IMR-90 (cell line): Measurements from ENCODE around the gene IL1RAPL1. TPM values are rescaled to one million over a fixed set of nuclear protein-coding genes. Genes with fewer than 3 reads are reported as not detected.

ENCODE experiments used
- ATAC-seq: fragments of 200-7000 bp; cut with Tn5 transposase; 2 replicates; pipeline ENCODE4 v1.9.1; 2020; ENCODE audit warnings: low read depth, mild to moderate bottlenecking, moderate library complexity
- BruUV-seq: library from RNA; stranded (reverse); fragments of 400-500 nt; replicated peaks from 2 replicates; lab custom pipeline; 2021; lab: Mats Ljungman, UMichigan
- CTCF ChIA-PET: fragments of 300-600 bp; formaldehyde crosslinking; extraction: SDS; loops from one replicate; lab custom pipeline; 2021; ENCODE audit warnings: antibody characterized with exemption; lab: Yijun Ruan, JAX
- POLR2A ChIA-PET: fragments of 300-600 bp; sonication (Branson Sonifier 250); formaldehyde crosslinking; loops from one replicate; lab custom pipeline; 2022; ENCODE audit warnings: antibody characterized with exemption; ENCODE audit not compliant: unreplicated experiment; lab: Charles Lee
- DNase-seq: peaks from one replicate; pipeline ENCODE4 v3.0.0; 2013
- H2AFZ ChIP-seq: replicated peaks from 2 replicates; pipeline ENCODE3; 2013; ENCODE audit warnings: low read length, mild to moderate bottlenecking; ENCODE audit not compliant: poor library complexity
- H2AK5ac ChIP-seq: 2 replicates; pipeline ENCODE4 v1.6.1; 2013; ENCODE audit warnings: low read depth, low read length, inconsistent platforms
- H2AK9ac ChIP-seq: replicated peaks from 2 replicates; pipeline ENCODE3; 2013; ENCODE audit warnings: mild to moderate bottlenecking, low read depth, low read length, moderate library complexity; ENCODE audit not compliant: poor library complexity
- H2BK120ac ChIP-seq: 2 replicates; pipeline ENCODE4 v1.6.1; 2013; ENCODE audit warnings: low read depth, low read length, inconsistent platforms
- H2BK15ac ChIP-seq: 3 replicates; pipeline ENCODE4 v1.6.1; 2013; ENCODE audit warnings: low read depth, low read length, inconsistent platforms
- H2BK20ac ChIP-seq: 2 replicates; pipeline ENCODE4 v1.6.1; 2013; ENCODE audit warnings: low read depth, mild to moderate bottlenecking, inconsistent platforms, low read length, moderate library complexity
- H2BK5ac ChIP-seq: 2 replicates; pipeline ENCODE4 v1.6.1; 2013; ENCODE audit warnings: mild to moderate bottlenecking, low read depth, low read length, inconsistent platforms; ENCODE audit not compliant: poor library complexity, severe bottlenecking
- H3K14ac ChIP-seq: replicated peaks from 2 replicates; pipeline ENCODE4 v1.6.1; 2013; ENCODE audit warnings: low read depth, low read length, inconsistent platforms
- H3K18ac ChIP-seq: 2 replicates; pipeline ENCODE4 v1.6.1; 2013; ENCODE audit warnings: low read depth, low read length, control low read depth
- H3K23ac ChIP-seq: 2 replicates; pipeline ENCODE4 v1.6.1; 2013; ENCODE audit warnings: low read depth, low read length, inconsistent platforms
- H3K27ac ChIP-seq: 2 replicates; pipeline ENCODE4 v1.5.1; 2013; ENCODE audit warnings: mild to moderate bottlenecking, control low read depth, low read length; ENCODE audit not compliant: insufficient read depth
- H3K27me3 ChIP-seq: 2 replicates; pipeline ENCODE4 v1.6.1; 2013; ENCODE audit warnings: low read length; ENCODE audit not compliant: control insufficient read depth, insufficient read depth
- H3K36me3 ChIP-seq: 2 replicates; pipeline ENCODE4 v1.6.1; 2013; ENCODE audit warnings: low read length, mixed read lengths; ENCODE audit not compliant: control insufficient read depth, insufficient read depth
- H3K4ac ChIP-seq: 2 replicates; pipeline ENCODE4 v1.6.1; 2013; ENCODE audit warnings: low read depth, low read length, inconsistent platforms
- H3K4me1 ChIP-seq: 2 replicates; pipeline ENCODE4 v1.6.1; 2013; ENCODE audit warnings: low read length, mixed read lengths; ENCODE audit not compliant: control insufficient read depth, insufficient read depth
- H3K4me2 ChIP-seq: 2 replicates; pipeline ENCODE4 v1.6.1; 2013; ENCODE audit warnings: low read depth, mild to moderate bottlenecking, control low read depth, low read length, moderate library complexity
- H3K4me3 ChIP-seq: 2 replicates; pipeline ENCODE4 v1.5.1; 2013; ENCODE audit warnings: low read depth, mild to moderate bottlenecking, control low read depth, low read length, moderate library complexity; ENCODE audit not compliant: insufficient read depth
- H3K56ac ChIP-seq: 2 replicates; pipeline ENCODE4 v1.6.1; 2013; ENCODE audit warnings: low read length, inconsistent platforms; ENCODE audit not compliant: insufficient read depth; ENCODE audit errors: extremely low read depth
- H3K79me1 ChIP-seq, 2 experiments: 2 replicates each; pipeline ENCODE4 v1.6.1; 2013; ENCODE audit warnings: low read length in 2 of 2, inconsistent platforms in 1 of 2, low read depth in 1 of 2
- H3K9ac ChIP-seq: 2 replicates; pipeline ENCODE4 v1.6.1; 2013; ENCODE audit warnings: low read depth, low read length, control low read depth
- H3K9me1 ChIP-seq: 2 replicates; pipeline ENCODE4 v1.6.1; 2013; ENCODE audit warnings: low read length, inconsistent platforms; ENCODE audit not compliant: insufficient read depth
- H3K9me3 ChIP-seq: 2 replicates; pipeline ENCODE4 v1.6.1; 2013; ENCODE audit warnings: low read length; ENCODE audit not compliant: control insufficient read depth, insufficient read depth
- H4K20me1 ChIP-seq: 2 replicates; pipeline ENCODE4 v1.6.1; 2013; ENCODE audit warnings: low read length, inconsistent platforms; ENCODE audit not compliant: insufficient read depth
- H4K5ac ChIP-seq: 2 replicates; pipeline ENCODE4 v1.6.1; 2013; ENCODE audit warnings: mild to moderate bottlenecking, low read depth, low read length, control low read depth
- H4K8ac ChIP-seq, 2 experiments: 2 replicates each; pipeline ENCODE4 v1.6.1; 2013; ENCODE audit warnings: low read depth in 2 of 2, low read length in 2 of 2, control low read depth in 1 of 2, inconsistent platforms in 1 of 2
- H4K91ac ChIP-seq: 2 replicates; pipeline ENCODE4 v1.6.1; 2013; ENCODE audit warnings: low read depth, low read length, inconsistent platforms; ENCODE audit not compliant: insufficient read depth
- BHLHE40 ChIP-seq: fragments of 150-350 bp; IDR thresholded peaks from 2 replicates; pipeline ENCODE4 v1.6.1; 2016; ENCODE audit warnings: mild to moderate bottlenecking, low read depth, low read length
- CEBPB ChIP-seq: IDR thresholded peaks from 2 replicates; pipeline ENCODE4 v1.6.1; 2012; ENCODE audit warnings: low read depth, low read length, improper control_type of control experiment
- CHD1 ChIP-seq: IDR thresholded peaks from 2 replicates; pipeline ENCODE4 v1.6.1; 2012; ENCODE audit warnings: low read depth, low read length, improper control_type of control experiment
- FOS ChIP-seq: fragments of 150-350 bp; IDR thresholded peaks from 2 replicates; pipeline ENCODE4 v1.6.1; 2016; ENCODE audit warnings: low read depth, low read length
- MAFK ChIP-seq: IDR thresholded peaks from 2 replicates; pipeline ENCODE4 v1.6.1; 2012; ENCODE audit warnings: low read depth, low read length, improper control_type of control experiment
- MAZ ChIP-seq: IDR thresholded peaks from 2 replicates; pipeline ENCODE4 v1.6.1; 2012; ENCODE audit warnings: low read depth, mild to moderate bottlenecking, low read length, improper control_type of control experiment, moderate library complexity, borderline replicate concordance
- MXI1 ChIP-seq: IDR thresholded peaks from 2 replicates; pipeline ENCODE4 v1.6.1; 2012; ENCODE audit warnings: low read depth, mild to moderate bottlenecking, low read length, moderate library complexity, borderline replicate concordance
- NFE2L2 ChIP-seq: fragments of 150-350 bp; IDR thresholded peaks from 2 replicates; pipeline ENCODE4 v1.6.1; 2016; ENCODE audit warnings: low read depth, mild to moderate bottlenecking, low read length
- RAD21 ChIP-seq: IDR thresholded peaks from 2 replicates; pipeline ENCODE4 v1.6.1; 2012; ENCODE audit warnings: low read length, improper control_type of control experiment
- RCOR1 ChIP-seq: IDR thresholded peaks from 2 replicates; pipeline ENCODE4 v1.6.1; 2012; ENCODE audit warnings: mild to moderate bottlenecking, low read length, improper control_type of control experiment; ENCODE audit not compliant: insufficient replicate concordance
- SMC3 ChIP-seq: fragments of 150-350 bp; IDR thresholded peaks from 2 replicates; pipeline ENCODE4 v1.6.1; 2016; ENCODE audit warnings: low read depth, mild to moderate bottlenecking, antibody characterized with exemption, low read length, moderate library complexity
- WGBS, 2 experiments: methylation state at CpG; one replicate each; pipeline versions ENCODE4 v1.1.5 to v1.1.7; 2013; ENCODE audit warnings: missing lambda C conversion rate in 2 of 2; ENCODE audit not compliant: insufficient read length in 1 of 2; ENCODE audit errors: extremely low coverage in 2 of 2; 5-methylcytosine and 5-hydroxymethylcytosine counted together
- dilution Hi-C: fragments of 300-500 bp; cut with HindIII; formaldehyde crosslinking; loops from one replicate; pipeline ENCODE4 v1.14.3; 2018; ENCODE audit warnings: low sequenced_read_pairs; ENCODE audit not compliant: unreplicated experiment
- in situ Hi-C: fragments of 300-500 bp; cut with MboI; formaldehyde crosslinking; loops from 3 replicates; pipeline ENCODE4 v1.14.3; 2019; ENCODE audit warnings: low sequenced_read_pairs, inconsistent platforms, mixed read lengths
- intact Hi-C: fragments of 100-400 bp; cut with micrococcal nuclease; formaldehyde crosslinking; loops from 2 replicates; pipeline ENCODE4 v1.10.0; 2022
- polyA plus RNA-seq, 3 experiments: library from polyadenylated mRNA; depleted of rRNA; stranded (reverse); fragments of >200 nt; gene quantifications; 2 replicates each; pipeline ENCODE4 v1.2.3, GENCODE V29; 2012; ENCODE audit warnings: low replicate concordance in 1 of 3
- total RNA-seq: library from RNA; depleted of rRNA; stranded (reverse); fragments of >200 nt; gene quantifications from 2 replicates; pipeline ENCODE4 v1.2.3, GENCODE V29; 2012
- TF ChIP-seq, protein P1 (sequence below): conservative IDR thresholded peaks from 2 replicates; pipeline ENCODE4 v1.5.1; 2012; ENCODE audit warnings: mild to moderate bottlenecking, low read depth, low read length, improper control_type of control experiment
- TF ChIP-seq, protein P2 (sequence below): fragments of 150-350 bp; IDR thresholded peaks from 2 replicates; pipeline ENCODE4 v1.6.1; 2016; ENCODE audit warnings: low read depth, mild to moderate bottlenecking, low read length, moderate library complexity, borderline replicate concordance
- TF ChIP-seq, protein P3 (sequence below): fragments of 150-350 bp; IDR thresholded peaks from 2 replicates; pipeline ENCODE4 v1.6.1; 2017; ENCODE audit warnings: mild to moderate bottlenecking, antibody characterized with exemption, low read length, low read depth

IL1RAPL1 gene
- total and polyA plus RNA-seq, 2 of the 4 experiments (the other 2 are of a cell fraction), result 1.5 to 9.0 TPM

DNA sequence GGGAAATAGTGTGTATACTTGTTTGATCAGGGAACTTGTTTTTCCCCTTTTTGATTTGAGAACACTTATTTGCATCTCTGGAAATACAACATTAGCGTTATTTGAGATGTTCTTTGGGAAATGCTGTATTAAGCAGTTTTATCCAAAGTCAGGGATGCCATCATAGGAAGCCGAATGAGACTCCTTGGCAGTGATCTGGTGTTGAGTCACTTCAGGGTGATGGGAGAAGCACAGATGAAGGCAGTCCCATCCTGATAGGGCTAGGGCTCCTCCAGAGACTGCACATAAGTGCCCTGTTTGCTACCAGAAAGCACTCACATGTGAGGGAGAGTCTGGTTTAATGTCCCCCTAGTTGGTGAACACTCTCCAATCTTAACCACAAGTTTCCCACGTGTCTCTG, 62.3 kb downstream of the IL1RAPL1 start:
- intact Hi-C loops, result no loop called here
- CTCF ChIA-PET, result no interaction called here
- H3K4me2 ChIP-seq, result no peak overlapping the region
- no peaks in the 10 kb centered on the region for H3K9me3 ChIP-seq
- H2BK5ac ChIP-seq, result no peak overlapping the region
- dilution Hi-C loops, result no loop called here
- DNase-seq, result peak; percentile 30
- no CpG with 5 or more reads among the region's 3 CpGs for WGBS, 2 experiments
- H3K23ac ChIP-seq, result no peak overlapping the region
- no peak overlapping the region for H3K14ac ChIP-seq
- no peak overlapping the region for H4K5ac ChIP-seq
- no peak overlapping the region for H3K9ac ChIP-seq
- no peak overlapping the region for H2BK15ac ChIP-seq
- no peak overlapping the region for H3K56ac ChIP-seq
- no peak overlapping the region for H4K8ac ChIP-seq
- no peaks in the 10 kb centered on the region for H3K36me3 ChIP-seq
- POLR2A ChIA-PET, result no interaction called here
- H3K4me3 ChIP-seq, result no peak overlapping the region
- H2BK120ac ChIP-seq, result no peak overlapping the region
- H3K4me1 ChIP-seq, result no peaks in the 10 kb centered on the region
- BruUV-seq, result no TSS peak
- H4K20me1 ChIP-seq, result no peaks in the 10 kb centered on the region
- no peak overlapping the region for H3K4ac ChIP-seq
- H2AK5ac ChIP-seq, result no peak overlapping the region
- H3K27me3 ChIP-seq, result no peaks in the 10 kb centered on the region
- in situ Hi-C loops, result no loop called here
- no peak for ATAC-seq
- H2BK20ac ChIP-seq, result no peak overlapping the region
- no peaks in the 10 kb centered on the region for H3K79me1 ChIP-seq
- no peak overlapping the region for H3K27ac ChIP-seq
- H2AFZ ChIP-seq, result no peak overlapping the region
- no peaks in the 10 kb centered on the region for H3K9me1 ChIP-seq
- no peak overlapping the region for H4K91ac ChIP-seq
- no peak overlapping the region for H2AK9ac ChIP-seq
- H3K18ac ChIP-seq, result no peak overlapping the region
- TF ChIP-seq CHD1 (no peak), NFE2L2 (no peak), FOS (no peak), MAZ (no peak), MXI1 (no peak), CEBPB (no peak), BHLHE40 (no peak), SMC3 (no peak), MAFK (no peak), RAD21 (no peak), RCOR1 (no peak)
- TF ChIP-seq, protein P1, sequence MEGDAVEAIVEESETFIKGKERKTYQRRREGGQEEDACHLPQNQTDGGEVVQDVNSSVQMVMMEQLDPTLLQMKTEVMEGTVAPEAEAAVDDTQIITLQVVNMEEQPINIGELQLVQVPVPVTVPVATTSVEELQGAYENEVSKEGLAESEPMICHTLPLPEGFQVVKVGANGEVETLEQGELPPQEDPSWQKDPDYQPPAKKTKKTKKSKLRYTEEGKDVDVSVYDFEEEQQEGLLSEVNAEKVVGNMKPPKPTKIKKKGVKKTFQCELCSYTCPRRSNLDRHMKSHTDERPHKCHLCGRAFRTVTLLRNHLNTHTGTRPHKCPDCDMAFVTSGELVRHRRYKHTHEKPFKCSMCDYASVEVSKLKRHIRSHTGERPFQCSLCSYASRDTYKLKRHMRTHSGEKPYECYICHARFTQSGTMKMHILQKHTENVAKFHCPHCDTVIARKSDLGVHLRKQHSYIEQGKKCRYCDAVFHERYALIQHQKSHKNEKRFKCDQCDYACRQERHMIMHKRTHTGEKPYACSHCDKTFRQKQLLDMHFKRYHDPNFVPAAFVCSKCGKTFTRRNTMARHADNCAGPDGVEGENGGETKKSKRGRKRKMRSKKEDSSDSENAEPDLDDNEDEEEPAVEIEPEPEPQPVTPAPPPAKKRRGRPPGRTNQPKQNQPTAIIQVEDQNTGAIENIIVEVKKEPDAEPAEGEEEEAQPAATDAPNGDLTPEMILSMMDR, result no peak
- TF ChIP-seq, protein P2, sequence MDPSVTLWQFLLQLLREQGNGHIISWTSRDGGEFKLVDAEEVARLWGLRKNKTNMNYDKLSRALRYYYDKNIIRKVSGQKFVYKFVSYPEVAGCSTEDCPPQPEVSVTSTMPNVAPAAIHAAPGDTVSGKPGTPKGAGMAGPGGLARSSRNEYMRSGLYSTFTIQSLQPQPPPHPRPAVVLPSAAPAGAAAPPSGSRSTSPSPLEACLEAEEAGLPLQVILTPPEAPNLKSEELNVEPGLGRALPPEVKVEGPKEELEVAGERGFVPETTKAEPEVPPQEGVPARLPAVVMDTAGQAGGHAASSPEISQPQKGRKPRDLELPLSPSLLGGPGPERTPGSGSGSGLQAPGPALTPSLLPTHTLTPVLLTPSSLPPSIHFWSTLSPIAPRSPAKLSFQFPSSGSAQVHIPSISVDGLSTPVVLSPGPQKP, result no peak
- TF ChIP-seq, protein P3, sequence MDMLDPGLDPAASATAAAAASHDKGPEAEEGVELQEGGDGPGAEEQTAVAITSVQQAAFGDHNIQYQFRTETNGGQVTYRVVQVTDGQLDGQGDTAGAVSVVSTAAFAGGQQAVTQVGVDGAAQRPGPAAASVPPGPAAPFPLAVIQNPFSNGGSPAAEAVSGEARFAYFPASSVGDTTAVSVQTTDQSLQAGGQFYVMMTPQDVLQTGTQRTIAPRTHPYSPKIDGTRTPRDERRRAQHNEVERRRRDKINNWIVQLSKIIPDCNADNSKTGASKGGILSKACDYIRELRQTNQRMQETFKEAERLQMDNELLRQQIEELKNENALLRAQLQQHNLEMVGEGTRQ, result no peak
